GM12892 (cell line): Measurements from ENCODE around the gene ZNF862.

Experiments
- POLR2A ChIP-seq: IDR thresholded peaks from 2 replicates; pipeline ENCODE4 v1.6.1; 2011; ENCODE audit warnings: low read depth, low read length, control low read depth
- POLR2AphosphoS5 ChIP-seq: IDR thresholded peaks from 2 replicates; pipeline ENCODE4 v1.6.1; 2011; ENCODE audit warnings: low read depth, low read length, control low read depth

DNA sequence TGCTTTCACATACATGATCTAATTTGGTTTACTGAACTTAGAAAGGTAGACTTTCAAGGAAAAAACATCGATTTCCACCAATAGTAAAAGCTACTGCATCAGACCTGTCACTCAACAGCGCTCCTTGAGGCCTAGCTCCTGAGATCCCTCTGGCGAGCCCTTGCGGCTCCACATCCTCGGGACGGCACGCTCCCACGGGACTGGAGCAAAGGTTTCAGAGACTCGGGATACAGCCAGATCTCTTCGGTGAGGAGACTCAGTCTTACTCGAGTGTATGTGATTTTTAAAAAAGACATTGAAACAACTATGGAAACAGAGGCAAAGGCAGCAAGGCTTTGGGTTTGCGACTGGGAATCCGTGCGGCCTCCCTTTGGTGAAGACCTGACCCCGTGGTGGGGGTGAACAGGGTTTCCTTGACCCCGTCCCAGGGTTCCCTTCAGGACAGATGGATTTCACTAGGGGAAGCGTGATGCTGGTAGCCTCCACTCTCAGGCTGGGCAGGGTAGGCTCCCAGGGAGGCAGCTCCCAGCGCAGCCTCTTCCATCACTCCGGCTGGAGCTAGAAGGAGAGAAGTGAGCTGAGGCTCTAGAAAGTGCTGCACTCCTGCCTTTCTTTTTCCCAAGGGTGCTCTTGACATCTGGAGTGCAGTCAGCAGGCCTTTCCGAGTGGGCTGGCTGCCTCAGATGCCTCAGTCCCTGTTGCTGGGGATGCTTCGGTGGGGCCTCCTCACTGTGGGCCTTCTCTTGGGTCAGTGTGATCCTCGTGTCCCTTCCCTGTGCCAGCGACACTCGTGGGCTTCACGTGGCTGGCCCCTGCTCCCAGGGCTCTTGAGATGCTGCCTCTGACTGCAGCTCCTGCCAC lies 29.8 kb downstream of the ZNF862 start:
- TF ChIP-seq POLR2AphosphoS5 = no peak
- no peak for TF ChIP-seq POLR2A
